GM12873 (cell line): ENCODE data around the gene TBX18.

Experiments used
- CTCF ChIP-seq: IDR thresholded peaks from 2 replicates; pipeline ENCODE4 v1.5.1; 2012; ENCODE audit warnings: low read depth, mild to moderate bottlenecking, moderate library complexity, low read length, control low read depth; ENCODE audit not compliant: insufficient read depth; ENCODE audit errors: missing control alignments

Gene TBX18

GRCh38 chr6:84728602-84729001 is 35.8 kb downstream of the TBX18 start:
- peak; percentile 52 for TF ChIP-seq CTCF

- no peak for TF ChIP-seq CTCF
Observed at GRCh38 chr6:84719152-84719551, 45.2 kb downstream of the TBX18 start.

GRCh38 chr6:84718038-84718955 is 46.1 kb downstream of the TBX18 start:
- no peak for TF ChIP-seq CTCF

- TF ChIP-seq CTCF, result no peak
Observed at GRCh38 chr6:84709121-84709520, 55.3 kb downstream of the TBX18 start.

GRCh38 chr6:84707171-84707570 is 57.2 kb downstream of the TBX18 start:
- TF ChIP-seq CTCF, result no peak

- no peak for TF ChIP-seq CTCF
Observed at GRCh38 chr6:84696166-84696565, 68.2 kb downstream of the TBX18 start.

- no peak for TF ChIP-seq CTCF
Observed at GRCh38 chr6:84691978-84692623, 72.3 kb downstream of the TBX18 start.
